HG02763 (cell line): ENCODE measurements around the gene PDHX.
"Not testable (repeated sequence)": the region's sequence is repeated elsewhere in the genome, so short reads cannot be mapped to it uniquely, and the experiment has no call there.

Experiments used
- ATAC-seq: cut with Tn5 transposase; IDR thresholded peaks from one replicate; pipeline ENCODE4 v1.9.1; 2021; ENCODE audit warnings: mild to moderate bottlenecking, moderate library complexity; ENCODE audit not compliant: unreplicated experiment

PDHX gene

GRCh38 chr11:34910817-34911216 lies 5.6 kb upstream of the PDHX start:
- ATAC-seq, result peak; percentile 44

DNA sequence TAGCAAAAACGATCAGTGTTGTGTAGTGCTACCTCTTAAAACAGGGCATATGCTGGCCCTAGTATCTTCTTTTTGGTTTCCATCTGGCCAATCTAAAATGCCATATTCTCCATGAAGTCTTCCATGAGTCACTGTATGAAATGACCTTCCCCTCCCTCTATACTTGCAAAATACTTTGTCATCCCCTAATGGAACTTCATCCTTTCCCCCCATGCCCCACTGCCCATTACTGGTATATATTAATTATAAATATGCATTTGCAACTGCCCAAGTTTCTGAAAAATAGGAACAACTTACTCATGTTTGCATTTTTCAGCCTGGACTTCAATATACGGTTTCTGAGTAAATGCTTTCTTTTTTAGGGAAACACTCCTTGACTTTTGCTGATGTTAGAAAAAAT lies 4.7 kb upstream of the PDHX start:
- ATAC-seq, result no peak

DNA sequence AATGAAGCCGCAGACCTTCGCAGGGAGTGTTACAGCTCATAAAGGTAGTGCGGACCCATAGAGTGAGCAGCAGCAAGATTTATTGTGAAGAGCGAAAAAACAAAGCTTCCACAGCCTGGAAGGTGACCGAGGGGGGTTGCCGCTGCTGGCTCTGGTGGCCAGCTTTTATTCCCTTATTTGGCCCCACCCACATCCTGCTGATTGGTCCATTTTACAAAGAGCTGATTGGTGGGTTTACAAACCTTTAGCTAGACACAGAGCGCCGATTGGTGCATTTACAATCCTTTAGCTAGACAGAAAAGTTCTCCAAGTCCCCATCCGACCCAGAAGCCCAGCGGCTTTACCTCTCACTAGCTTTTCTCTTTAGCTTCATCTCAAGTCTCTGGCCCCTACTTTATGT lies 2.9 kb upstream of the PDHX start:
- not testable (repeated sequence) for ATAC-seq

DNA sequence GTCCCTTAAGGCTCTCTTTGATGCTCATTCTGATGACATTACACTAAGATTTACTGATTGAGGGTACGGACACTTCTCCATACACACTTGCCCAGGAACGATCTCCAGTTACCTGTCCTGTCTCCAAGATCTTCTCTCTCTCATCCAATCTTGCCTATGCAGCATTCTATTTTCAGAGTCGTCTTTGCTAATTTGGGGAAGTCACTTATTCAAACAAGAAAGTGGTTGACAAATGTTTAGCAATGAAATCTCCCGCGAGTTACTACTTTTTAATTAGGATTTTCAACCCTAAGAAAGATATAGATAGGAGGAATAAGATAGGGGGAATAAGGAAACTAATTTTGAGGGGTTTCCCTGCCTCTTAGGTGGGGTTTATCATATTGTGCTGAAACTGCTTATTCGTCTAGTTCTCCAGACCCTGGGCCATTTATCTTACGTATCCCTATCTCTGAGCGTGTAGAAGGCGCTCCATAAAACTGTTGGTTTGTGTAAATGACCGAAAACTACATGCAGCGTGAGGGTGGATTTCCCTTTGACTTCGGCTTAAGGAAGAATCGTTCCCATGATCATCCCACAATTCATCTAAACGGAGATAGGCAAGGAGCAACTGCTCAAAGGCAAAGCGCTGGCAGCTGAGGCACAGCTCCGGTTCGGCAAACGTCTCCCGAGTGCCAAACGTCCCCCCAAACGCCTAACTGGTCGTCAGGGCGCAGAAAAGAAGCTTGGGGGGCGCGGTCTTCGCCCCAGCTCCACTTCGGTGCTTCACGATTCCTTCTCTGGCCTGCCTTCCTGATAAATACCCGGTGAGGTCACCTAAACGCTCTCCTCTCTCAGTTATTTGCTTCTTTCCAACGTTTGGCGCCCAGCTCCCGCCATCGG lies 1.0 kb upstream of the PDHX start:
- ATAC-seq, result peak; percentile 5

GRCh38 chr11:34916843-34917770 lies 689 bp downstream of the PDHX start:
- peak; percentile 11 for ATAC-seq

DNA sequence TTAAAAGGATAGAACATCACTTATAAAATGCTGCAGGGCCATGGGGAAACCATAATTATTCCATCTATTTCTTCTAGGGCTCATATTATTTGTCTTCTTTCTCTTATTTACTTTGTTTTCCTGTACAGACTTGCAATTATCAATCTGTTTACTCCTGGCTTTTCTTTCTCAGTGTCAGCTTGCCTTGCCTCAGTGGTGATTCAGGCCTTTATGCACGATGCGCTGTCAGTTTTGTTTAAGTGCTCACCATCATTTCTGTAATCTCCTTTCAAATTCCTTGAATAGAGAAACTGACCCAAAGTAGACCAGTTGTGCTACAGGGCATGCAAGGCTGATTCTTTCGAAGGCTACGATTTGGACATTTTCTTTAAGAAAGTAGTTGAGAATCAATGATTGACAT lies 4.7 kb downstream of the PDHX start:
- ATAC-seq, result no peak

DNA sequence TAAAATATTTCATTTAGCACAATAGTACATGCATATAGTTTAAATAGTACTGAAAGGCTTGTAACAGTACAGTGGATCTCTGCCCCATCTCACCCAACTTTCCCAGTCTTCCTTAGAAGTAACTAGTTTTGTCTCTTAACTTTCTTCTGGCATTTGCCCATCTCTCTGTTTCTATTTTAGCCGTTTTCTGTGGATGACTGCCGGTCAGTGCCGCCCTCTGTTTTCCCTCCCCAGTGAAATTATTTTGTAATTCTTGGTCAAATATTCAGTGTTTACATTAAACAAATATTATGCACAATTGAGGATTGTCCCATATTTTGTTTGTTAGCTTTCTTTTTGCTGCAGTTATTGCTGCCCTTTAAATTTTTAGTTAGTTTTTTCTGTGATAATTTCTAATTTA lies 8.3 kb downstream of the PDHX start:
- no peak for ATAC-seq

- no peak for ATAC-seq
These were observed 9.8 kb downstream of the PDHX start for GRCh38 chr11:34926101-34926830.

GRCh38 chr11:34926831-34927132 lies 10.4 kb downstream of the PDHX start:
- no peak for ATAC-seq

DNA sequence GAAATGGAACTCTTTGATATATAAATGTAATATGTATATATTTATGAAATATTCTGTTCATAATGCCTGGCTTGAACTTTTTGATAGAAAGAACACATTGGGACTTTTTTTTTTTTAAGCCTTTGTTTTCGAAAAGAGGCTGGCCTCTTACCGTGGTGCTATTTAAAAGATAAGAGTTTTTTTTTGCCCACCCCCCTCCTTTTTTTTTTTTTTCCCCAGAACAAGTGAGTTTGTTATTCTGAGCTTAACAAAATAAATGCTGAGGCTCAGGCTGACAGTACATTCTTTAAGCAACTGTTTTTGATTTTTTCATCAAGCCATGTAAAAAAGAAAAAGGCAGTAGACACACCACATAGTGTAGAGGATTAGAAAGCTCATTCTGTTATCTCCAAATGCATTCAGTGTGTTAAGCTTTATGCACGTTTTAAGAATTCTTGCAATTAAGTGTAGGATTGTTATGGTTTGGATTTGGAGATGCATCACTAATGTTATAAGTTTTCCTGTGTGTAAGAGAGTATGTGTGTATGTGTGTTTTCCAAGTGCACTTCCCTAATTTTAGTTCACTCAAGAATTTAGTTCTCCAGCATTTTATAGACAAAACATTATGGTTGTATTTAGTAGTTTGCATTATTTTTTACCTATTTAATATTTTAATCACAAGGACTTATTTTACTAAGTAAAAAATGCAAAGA lies 12.0 kb downstream of the PDHX start:
- ATAC-seq, result no peak

DNA sequence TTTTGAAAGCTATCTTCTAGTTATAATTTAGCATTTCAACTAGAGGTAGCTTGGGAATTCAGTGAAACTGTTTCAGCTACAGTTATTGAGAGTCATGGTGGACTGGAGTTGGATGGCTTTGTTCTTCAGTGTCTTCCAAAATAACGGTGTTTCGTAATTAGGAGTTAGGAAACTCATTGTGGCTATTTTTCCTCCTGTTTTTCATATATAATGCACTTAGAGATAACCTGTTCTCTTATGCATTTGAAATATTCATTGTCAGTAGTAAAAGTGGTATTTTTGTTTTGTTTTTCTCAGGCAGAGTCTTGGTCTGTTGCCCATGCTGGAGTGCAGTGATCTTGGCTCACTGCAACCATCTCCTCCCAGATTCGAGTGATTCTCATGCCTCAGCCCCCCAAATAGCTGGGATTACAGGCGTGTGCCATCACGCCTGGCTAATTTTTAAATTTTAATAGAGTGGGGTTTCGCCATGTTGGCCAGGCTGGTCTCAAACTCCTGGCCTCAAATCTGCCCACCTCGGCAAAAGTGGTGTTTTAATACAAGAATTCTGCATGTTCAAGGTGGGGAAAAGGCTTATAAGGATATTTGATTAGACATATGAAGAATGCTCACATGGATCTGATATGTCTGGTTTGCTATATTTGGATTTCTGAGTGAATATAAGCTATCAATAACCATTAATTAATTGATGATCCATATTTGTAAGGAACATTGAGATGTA lies 12.7 kb downstream of the PDHX start:
- no peak for ATAC-seq

GRCh38 chr11:34929794-34930763 lies 13.7 kb downstream of the PDHX start:
- no peak for ATAC-seq

DNA sequence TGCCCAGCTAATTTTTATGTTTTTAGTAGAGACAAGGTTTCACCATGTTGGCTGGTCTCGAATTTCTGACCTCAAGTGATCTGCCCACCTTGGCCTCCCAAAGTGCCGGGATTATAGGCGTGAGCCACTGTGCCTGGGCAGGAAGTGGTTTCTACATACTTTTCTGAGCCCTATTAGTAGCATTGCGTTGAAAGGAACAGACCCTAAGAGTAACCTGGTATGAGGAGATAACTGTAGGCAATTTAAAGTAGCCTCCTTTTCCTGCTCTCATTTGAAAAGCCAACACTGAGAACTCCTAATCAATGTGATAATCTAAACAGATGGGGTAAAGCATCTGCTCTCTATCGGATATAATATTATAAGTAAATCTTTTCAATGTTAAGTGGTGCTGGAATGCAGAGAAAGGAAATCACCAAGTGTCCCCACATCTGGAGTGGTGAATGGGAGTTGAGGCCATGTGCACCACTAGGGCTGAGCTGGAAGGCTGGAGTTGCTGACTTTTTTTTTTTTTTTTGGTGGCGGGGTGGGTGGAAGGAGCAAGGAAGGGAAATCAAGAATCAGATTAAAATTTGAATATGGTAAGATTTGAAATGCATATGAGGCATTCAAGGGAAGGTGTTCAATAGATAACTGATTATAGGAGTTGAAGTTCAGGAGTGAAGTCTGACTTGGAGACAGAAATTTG lies 20.7 kb downstream of the PDHX start:
- no peak for ATAC-seq

GRCh38 chr11:34938611-34939010 lies 22.2 kb downstream of the PDHX start:
- no peak for ATAC-seq

DNA sequence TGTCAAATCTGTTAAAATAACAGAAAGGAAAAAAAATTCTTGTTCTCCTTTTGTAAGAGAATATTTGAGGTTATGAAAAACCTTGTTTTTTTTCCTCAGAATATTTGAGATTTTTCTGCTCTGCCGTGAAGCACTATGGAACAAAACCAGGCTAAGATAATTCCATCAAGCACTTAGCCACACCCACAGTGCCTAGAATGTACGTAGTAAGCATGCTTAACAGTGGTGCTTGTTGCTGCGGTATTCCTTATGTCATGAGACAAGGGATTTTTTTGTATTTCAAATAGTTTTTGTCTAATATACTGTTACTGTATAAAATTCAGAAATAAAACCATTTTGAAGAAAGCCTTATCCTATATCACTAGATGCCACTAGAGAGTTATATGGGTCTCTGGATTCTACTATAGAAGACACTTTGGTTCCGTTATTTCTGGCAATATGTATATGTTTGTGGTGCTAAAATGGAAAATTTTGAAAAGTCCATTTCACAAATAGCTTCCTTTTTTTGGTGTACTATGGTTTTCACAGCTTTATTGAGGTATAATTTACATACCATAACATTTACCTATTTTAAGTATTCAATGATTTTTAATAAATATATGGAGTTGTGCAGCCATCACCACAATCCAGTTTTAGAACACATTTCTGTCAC lies 23.7 kb downstream of the PDHX start:
- ATAC-seq, result no peak

GRCh38 chr11:34941688-34942087 lies 25.3 kb downstream of the PDHX start:
- ATAC-seq, result no peak

GRCh38 chr11:34944692-34945091 lies 28.3 kb downstream of the PDHX start:
- ATAC-seq, result no peak

GRCh38 chr11:34948696-34949095 lies 32.3 kb downstream of the PDHX start:
- ATAC-seq, result no peak
